ENCODE measurements around the gene STXBP2. TPM values are rescaled to one million over a fixed set of nuclear protein-coding genes. Genes with fewer than 3 reads are reported as not detected.

The STXBP2 gene
- total and polyA plus RNA-seq, 9 of the 15 experiments (the other 6 are each of a cell fraction or from before 2014, with no cell fraction given), result 2.5 to 163 (median 71.3) TPM

DNA sequence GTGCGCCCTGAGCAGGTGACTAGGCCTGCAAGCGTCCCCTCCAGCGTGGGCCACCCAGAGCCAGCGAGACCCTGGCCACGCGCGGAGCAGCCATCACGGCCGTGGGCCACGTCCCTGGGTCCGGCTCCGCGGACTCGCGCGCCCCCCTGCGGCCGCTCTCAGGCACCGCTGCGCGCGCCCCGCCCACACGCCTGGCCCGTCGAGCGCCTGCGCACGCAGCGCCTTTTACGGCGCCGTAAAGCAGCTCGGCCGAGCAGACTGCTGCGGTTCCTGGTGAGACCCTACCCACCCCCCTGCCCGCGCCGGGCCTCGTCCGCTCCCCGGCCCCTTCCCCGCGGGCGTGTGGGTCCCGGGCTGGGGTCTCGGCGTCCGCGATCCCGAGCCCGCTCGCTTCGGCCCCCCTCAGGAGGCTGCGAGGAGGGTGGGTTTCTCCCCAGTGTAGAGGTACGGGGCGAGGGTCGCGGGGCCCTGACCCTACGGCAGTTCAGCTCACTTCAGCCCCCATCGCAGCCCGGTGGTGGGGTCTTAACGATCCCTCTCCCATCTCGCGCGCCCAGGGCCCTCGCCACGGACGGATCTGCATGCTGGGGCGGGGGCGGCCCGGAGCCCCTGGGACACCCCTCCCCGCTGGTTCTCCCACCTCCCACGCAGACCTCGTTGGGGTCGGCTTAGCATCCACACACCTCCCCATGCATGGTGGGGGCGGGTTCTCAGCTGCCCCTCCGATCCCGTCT lies 43.9 kb downstream of the STXBP2 start, which contains the start of gene TRAPPC5 (continued):
- no peak for TF ChIP-seq ZNF134 (CRISPR knock-in tag; conservative IDR thresholded peaks at IDR 0.05)
- TF ChIP-seq, protein P1, sequence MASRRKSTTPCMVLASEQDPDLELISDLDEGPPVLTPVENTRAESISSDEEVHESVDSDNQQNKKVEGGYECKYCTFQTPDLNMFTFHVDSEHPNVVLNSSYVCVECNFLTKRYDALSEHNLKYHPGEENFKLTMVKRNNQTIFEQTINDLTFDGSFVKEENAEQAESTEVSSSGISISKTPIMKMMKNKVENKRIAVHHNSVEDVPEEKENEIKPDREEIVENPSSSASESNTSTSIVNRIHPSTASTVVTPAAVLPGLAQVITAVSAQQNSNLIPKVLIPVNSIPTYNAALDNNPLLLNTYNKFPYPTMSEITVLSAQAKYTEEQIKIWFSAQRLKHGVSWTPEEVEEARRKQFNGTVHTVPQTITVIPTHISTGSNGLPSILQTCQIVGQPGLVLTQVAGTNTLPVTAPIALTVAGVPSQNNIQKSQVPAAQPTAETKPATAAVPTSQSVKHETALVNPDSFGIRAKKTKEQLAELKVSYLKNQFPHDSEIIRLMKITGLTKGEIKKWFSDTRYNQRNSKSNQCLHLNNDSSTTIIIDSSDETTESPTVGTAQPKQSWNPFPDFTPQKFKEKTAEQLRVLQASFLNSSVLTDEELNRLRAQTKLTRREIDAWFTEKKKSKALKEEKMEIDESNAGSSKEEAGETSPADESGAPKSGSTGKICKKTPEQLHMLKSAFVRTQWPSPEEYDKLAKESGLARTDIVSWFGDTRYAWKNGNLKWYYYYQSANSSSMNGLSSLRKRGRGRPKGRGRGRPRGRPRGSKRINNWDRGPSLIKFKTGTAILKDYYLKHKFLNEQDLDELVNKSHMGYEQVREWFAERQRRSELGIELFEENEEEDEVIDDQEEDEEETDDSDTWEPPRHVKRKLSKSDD (conservative IDR thresholded peaks at IDR 0.05; ENCODE audit: low read length), result no peak; the same call in 1 of the 2 replicates
- TF ChIP-seq ZNF263 (CRISPR knock-in tag; IDR thresholded peaks at IDR 0.05; ENCODE audit: borderline replicate concordance), result no peak
- TF ChIP-seq ZKSCAN8 (CRISPR knock-in tag; IDR thresholded peaks at IDR 0.05), result no peak
- TF ChIP-seq PCBP2 (IDR thresholded peaks at IDR 0.05; ENCODE audit: low read depth, low read length, poor library complexity, severe bottlenecking), result no peak
- peak; percentile 73 for TF ChIP-seq PCBP1 (IDR thresholded peaks at IDR 0.05; ENCODE audit: low read depth, low read length, poor library complexity, severe bottlenecking)
- no peak for TF ChIP-seq GTF2A2 (tag; IDR thresholded peaks at IDR 0.05)
- peak; percentile 62 for TF ChIP-seq SUPT5H (IDR thresholded peaks at IDR 0.05)
- TF ChIP-seq, protein P2, sequence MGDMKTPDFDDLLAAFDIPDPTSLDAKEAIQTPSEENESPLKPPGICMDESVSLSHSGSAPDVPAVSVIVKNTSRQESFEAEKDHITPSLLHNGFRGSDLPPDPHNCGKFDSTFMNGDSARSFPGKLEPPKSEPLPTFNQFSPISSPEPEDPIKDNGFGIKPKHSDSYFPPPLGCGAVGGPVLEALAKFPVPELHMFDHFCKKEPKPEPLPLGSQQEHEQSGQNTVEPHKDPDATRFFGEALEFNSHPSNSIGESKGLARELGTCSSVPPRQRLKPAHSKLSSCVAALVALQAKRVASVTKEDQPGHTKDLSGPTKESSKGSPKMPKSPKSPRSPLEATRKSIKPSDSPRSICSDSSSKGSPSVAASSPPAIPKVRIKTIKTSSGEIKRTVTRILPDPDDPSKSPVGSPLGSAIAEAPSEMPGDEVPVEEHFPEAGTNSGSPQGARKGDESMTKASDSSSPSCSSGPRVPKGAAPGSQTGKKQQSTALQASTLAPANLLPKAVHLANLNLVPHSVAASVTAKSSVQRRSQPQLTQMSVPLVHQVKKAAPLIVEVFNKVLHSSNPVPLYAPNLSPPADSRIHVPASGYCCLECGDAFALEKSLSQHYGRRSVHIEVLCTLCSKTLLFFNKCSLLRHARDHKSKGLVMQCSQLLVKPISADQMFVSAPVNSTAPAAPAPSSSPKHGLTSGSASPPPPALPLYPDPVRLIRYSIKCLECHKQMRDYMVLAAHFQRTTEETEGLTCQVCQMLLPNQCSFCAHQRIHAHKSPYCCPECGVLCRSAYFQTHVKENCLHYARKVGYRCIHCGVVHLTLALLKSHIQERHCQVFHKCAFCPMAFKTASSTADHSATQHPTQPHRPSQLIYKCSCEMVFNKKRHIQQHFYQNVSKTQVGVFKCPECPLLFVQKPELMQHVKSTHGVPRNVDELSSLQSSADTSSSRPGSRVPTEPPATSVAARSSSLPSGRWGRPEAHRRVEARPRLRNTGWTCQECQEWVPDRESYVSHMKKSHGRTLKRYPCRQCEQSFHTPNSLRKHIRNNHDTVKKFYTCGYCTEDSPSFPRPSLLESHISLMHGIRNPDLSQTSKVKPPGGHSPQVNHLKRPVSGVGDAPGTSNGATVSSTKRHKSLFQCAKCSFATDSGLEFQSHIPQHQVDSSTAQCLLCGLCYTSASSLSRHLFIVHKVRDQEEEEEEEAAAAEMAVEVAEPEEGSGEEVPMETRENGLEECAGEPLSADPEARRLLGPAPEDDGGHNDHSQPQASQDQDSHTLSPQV (IDR thresholded peaks at IDR 0.05), result no peak
- TF ChIP-seq, protein P3, sequence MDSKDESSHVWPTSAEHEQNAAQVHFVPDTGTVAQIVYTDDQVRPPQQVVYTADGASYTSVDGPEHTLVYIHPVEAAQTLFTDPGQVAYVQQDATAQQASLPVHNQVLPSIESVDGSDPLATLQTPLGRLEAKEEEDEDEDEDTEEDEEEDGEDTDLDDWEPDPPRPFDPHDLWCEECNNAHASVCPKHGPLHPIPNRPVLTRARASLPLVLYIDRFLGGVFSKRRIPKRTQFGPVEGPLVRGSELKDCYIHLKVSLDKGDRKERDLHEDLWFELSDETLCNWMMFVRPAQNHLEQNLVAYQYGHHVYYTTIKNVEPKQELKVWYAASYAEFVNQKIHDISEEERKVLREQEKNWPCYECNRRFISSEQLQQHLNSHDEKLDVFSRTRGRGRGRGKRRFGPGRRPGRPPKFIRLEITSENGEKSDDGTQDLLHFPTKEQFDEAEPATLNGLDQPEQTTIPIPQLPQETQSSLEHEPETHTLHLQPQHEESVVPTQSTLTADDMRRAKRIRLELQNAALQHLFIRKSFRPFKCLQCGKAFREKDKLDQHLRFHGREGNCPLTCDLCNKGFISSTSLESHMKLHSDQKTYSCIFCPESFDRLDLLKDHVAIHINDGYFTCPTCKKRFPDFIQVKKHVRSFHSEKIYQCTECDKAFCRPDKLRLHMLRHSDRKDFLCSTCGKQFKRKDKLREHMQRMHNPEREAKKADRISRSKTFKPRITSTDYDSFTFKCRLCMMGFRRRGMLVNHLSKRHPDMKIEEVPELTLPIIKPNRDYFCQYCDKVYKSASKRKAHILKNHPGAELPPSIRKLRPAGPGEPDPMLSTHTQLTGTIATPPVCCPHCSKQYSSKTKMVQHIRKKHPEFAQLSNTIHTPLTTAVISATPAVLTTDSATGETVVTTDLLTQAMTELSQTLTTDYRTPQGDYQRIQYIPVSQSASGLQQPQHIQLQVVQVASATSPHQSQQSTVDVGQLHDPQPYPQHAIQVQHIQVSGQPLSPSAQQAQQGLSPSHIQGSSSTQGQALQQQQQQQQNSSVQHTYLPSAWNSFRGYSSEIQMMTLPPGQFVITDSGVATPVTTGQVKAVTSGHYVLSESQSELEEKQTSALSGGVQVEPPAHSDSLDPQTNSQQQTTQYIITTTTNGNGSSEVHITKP (IDR thresholded peaks at IDR 0.05; ENCODE audit: partially characterized antibody), result no peak
- TF ChIP-seq, protein P4, sequence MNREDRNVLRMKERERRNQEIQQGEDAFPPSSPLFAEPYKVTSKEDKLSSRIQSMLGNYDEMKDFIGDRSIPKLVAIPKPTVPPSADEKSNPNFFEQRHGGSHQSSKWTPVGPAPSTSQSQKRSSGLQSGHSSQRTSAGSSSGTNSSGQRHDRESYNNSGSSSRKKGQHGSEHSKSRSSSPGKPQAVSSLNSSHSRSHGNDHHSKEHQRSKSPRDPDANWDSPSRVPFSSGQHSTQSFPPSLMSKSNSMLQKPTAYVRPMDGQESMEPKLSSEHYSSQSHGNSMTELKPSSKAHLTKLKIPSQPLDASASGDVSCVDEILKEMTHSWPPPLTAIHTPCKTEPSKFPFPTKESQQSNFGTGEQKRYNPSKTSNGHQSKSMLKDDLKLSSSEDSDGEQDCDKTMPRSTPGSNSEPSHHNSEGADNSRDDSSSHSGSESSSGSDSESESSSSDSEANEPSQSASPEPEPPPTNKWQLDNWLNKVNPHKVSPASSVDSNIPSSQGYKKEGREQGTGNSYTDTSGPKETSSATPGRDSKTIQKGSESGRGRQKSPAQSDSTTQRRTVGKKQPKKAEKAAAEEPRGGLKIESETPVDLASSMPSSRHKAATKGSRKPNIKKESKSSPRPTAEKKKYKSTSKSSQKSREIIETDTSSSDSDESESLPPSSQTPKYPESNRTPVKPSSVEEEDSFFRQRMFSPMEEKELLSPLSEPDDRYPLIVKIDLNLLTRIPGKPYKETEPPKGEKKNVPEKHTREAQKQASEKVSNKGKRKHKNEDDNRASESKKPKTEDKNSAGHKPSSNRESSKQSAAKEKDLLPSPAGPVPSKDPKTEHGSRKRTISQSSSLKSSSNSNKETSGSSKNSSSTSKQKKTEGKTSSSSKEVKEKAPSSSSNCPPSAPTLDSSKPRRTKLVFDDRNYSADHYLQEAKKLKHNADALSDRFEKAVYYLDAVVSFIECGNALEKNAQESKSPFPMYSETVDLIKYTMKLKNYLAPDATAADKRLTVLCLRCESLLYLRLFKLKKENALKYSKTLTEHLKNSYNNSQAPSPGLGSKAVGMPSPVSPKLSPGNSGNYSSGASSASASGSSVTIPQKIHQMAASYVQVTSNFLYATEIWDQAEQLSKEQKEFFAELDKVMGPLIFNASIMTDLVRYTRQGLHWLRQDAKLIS (CRISPR knock-in tag; IDR thresholded peaks at IDR 0.05), result no peak
